Mucosa of rectum (tissue), 2 donors: ENCODE results near the gene MEGF8.

ENCODE experiments used
- H3K27ac ChIP-seq, 2 donors: one replicate each; pipeline ENCODE4 v1.7.0; 2013; ENCODE audit warnings: inconsistent platforms in 2 of 2, low read depth in 2 of 2, low read length in 2 of 2
- H3K27me3 ChIP-seq, 2 donors: one replicate each; pipeline ENCODE4 v1.7.0; 2013; ENCODE audit warnings: low read length in 2 of 2; ENCODE audit not compliant: control insufficient read depth in 2 of 2, insufficient read depth in 2 of 2
- H3K36me3 ChIP-seq, 2 donors: one replicate each; pipeline ENCODE4 v1.7.0; 2013; ENCODE audit warnings: low read length in 2 of 2; ENCODE audit not compliant: control insufficient read depth in 2 of 2, insufficient read depth in 2 of 2
- H3K4me1 ChIP-seq, 2 donors: one replicate each; pipeline ENCODE4 v1.7.0; 2013; ENCODE audit warnings: low read length in 2 of 2, mild to moderate bottlenecking in 1 of 2; ENCODE audit not compliant: control insufficient read depth in 2 of 2, insufficient read depth in 2 of 2
- H3K4me3 ChIP-seq, 2 donors: one replicate each; pipeline ENCODE4 v1.7.0; 2013; ENCODE audit warnings: low read length in 2 of 2
- H3K9ac ChIP-seq, 2 donors: one replicate each; pipeline ENCODE4 v1.7.0; 2013; ENCODE audit warnings: low read length in 2 of 2, low read depth in 1 of 2, mild to moderate bottlenecking in 1 of 2
- H3K9me3 ChIP-seq, 2 donors: one replicate each; pipeline ENCODE4 v1.7.0; 2013; ENCODE audit warnings: low read length in 2 of 2; ENCODE audit not compliant: control insufficient read depth in 2 of 2
- donor health status: healthy.
- donor health status: Normal muscosa, but diverticular disease.

MEGF8 gene

GRCh38 chr19:42422092-42422900 lies 96.9 kb downstream of the MEGF8 start:
- Histone ChIP-seq H3K9me3 (no peaks in the 10 kb centered on the region), H3K9ac (peak overlapping the region; percentile 55 to 80), H3K27ac (peak overlapping the region in 1 of 2 donors; percentile 71), H3K27me3 (peaks cover 4 to 6% of the 10 kb centered on the region in 2 donors), H3K4me1 (peaks cover 18 to 30% of the 10 kb centered on the region in 2 donors), H3K4me3 (peak overlapping the region; percentile 54 to 85), H3K36me3 (no peaks in the 10 kb centered on the region)

GRCh38 chr19:42422901-42423461 lies 97.5 kb downstream of the MEGF8 start:
- Histone ChIP-seq H3K4me3 (peak overlapping the region; percentile 54 to 85), H3K4me1 (peaks cover 18 to 30% of the 10 kb centered on the region in 2 donors), H3K9ac (peak overlapping the region; percentile 55 to 80), H3K27ac (peak overlapping the region; percentile 19 to 71), H3K36me3 (no peaks in the 10 kb centered on the region), H3K9me3 (no peaks in the 10 kb centered on the region), H3K27me3 (peaks cover 4 to 6% of the 10 kb centered on the region in 2 donors)

- Histone ChIP-seq H3K4me1 (peaks cover 18 to 30% of the 10 kb centered on the region in 2 donors), H3K27me3 (peaks cover 4 to 6% of the 10 kb centered on the region in 2 donors), H3K4me3 (peak overlapping the region; percentile 54 to 85), H3K9ac (peak overlapping the region; percentile 55 to 80), H3K9me3 (no peaks in the 10 kb centered on the region), H3K36me3 (no peaks in the 10 kb centered on the region), H3K27ac (peak overlapping the region; percentile 19 to 71)
These were observed 98.3 kb downstream of the MEGF8 start for GRCh38 chr19:42423462-42424344.

GRCh38 chr19:42424345-42424707 lies 98.9 kb downstream of the MEGF8 start:
- Histone ChIP-seq H3K9me3 (no peaks in the 10 kb centered on the region), H3K36me3 (no peaks in the 10 kb centered on the region), H3K27me3 (peaks cover 4 to 6% of the 10 kb centered on the region in 2 donors), H3K9ac (no peak overlapping the region), H3K27ac (no peak overlapping the region), H3K4me3 (peak overlapping the region in 1 of 2 donors; percentile 54), H3K4me1 (peaks cover 18 to 30% of the 10 kb centered on the region in 2 donors)

- Histone ChIP-seq H3K27me3 (peaks cover 4 to 6% of the 10 kb centered on the region in 2 donors), H3K4me1 (peaks cover 18 to 30% of the 10 kb centered on the region in 2 donors), H3K4me3 (no peak overlapping the region), H3K9ac (no peak overlapping the region), H3K27ac (no peak overlapping the region), H3K36me3 (no peaks in the 10 kb centered on the region), H3K9me3 (no peaks in the 10 kb centered on the region)
These were observed 99.3 kb downstream of the MEGF8 start for GRCh38 chr19:42424712-42425131.

- no peak overlapping the region for H3K27ac ChIP-seq
- peaks cover 4 to 6% of the 10 kb centered on the region in 2 donors for H3K27me3 ChIP-seq
- H3K9ac ChIP-seq, result no peak overlapping the region
- no peak overlapping the region for H3K4me3 ChIP-seq
- no peaks in the 10 kb centered on the region for H3K36me3 ChIP-seq
- H3K9me3 ChIP-seq, result no peaks in the 10 kb centered on the region
- peaks cover 15 to 19% of the 10 kb centered on the region in 2 donors for H3K4me1 ChIP-seq
These were observed 101.2 kb downstream of the MEGF8 start for GRCh38 chr19:42426643-42427042.

GRCh38 chr19:42427313-42427712 lies 101.9 kb downstream of the MEGF8 start, which contains the start of gene LIPE:
TSS of gene LIPE (minus strand) at chr19:42427388. CDS start at chr19:42427149, 239 bp downstream.
- Histone ChIP-seq H3K27me3 (peaks cover 4 to 6% of the 10 kb centered on the region in 2 donors), H3K36me3 (no peaks in the 10 kb centered on the region), H3K4me3 (no peak within 1 kb of the TSS), H3K4me1 (peaks cover 13 to 14% of the 10 kb centered on the region in 2 donors), H3K9ac (no peak within 1 kb of the TSS), H3K27ac (no peak within 1 kb of the TSS), H3K9me3 (no peaks in the 10 kb centered on the region)
